Activated naive CD4-positive, alpha-beta T cell treated with anti-CD3 and anti-CD28 coated beads, Interleukin-2, amount 10 ng/mL, durations not matched to agents 7 days and 5 days (primary cell): ENCODE measurements around the gene ZNF385D.

Experiments used
- CTCF ChIA-PET: fragments of 350-600 bp; sonication (Branson Sonifier 250); formaldehyde crosslinking; loops from one replicate; lab custom pipeline; 2021; ENCODE audit warnings: antibody characterized with exemption; lab: Charles Lee
- DNase-seq: peaks from one replicate; pipeline ENCODE4 v3.0.0-alpha.2; 2020
- H3K27ac Mint-ChIP-seq: one replicate; pipeline ENCODE4 v1.8.0; 2021; ENCODE audit warnings: mild to moderate bottlenecking, moderate library complexity, mixed read lengths
- H3K27me3 Mint-ChIP-seq: one replicate; pipeline ENCODE4 v1.8.0; 2021; ENCODE audit warnings: mild to moderate bottlenecking, mixed read lengths
- H3K36me3 Mint-ChIP-seq: one replicate; pipeline ENCODE4 v1.8.0; 2021; ENCODE audit warnings: mixed read lengths
- H3K4me1 Mint-ChIP-seq: one replicate; pipeline ENCODE4 v1.8.0; 2021; ENCODE audit warnings: mixed read lengths
- H3K4me3 Mint-ChIP-seq: one replicate; pipeline ENCODE4 v1.8.0; 2021; ENCODE audit warnings: mild to moderate bottlenecking, moderate library complexity, mixed read lengths
- H3K9me3 Mint-ChIP-seq: one replicate; pipeline ENCODE4 v1.8.0; 2021; ENCODE audit warnings: mixed read lengths

Gene ZNF385D

DNA sequence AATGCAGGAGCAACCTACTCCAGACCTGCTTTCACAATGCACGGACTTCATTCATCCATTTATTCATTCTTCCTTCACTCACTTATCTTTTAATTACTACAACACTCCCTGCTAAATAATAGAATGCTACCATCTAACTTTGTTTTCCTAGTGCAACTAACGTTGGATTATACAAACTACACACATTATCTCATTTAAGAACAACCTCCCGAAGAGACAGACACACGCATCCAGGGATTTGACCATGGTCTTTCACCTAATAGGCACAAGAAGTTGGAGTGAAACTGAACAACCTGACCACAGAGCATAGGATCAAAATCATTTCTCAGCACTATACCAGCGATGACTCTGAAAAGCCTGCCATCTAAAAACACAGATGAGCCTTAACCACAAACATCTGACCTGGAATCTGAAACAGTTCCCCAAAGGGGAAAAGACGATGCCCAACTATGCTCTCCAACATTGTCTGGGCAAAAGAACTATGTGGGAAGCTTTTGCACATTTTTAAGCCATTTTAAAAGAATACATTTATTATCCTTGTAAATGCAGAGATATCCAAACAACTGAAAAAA is 21.0 kb downstream of the ZNF385D start:
- Mint-ChIP-seq H3K9me3 (peaks cover 13% of the 10 kb centered on the region), H3K4me1 (no peaks in the 10 kb centered on the region), H3K36me3 (no peaks in the 10 kb centered on the region), H3K4me3 (no peak overlapping the region), H3K27ac (no peak overlapping the region), H3K27me3 (no peaks in the 10 kb centered on the region)
- CTCF ChIA-PET, result no interaction called here
- no peak for DNase-seq

- Mint-ChIP-seq H3K36me3 (no peaks in the 10 kb centered on the region), H3K9me3 (peaks cover 8% of the 10 kb centered on the region), H3K4me1 (no peaks in the 10 kb centered on the region), H3K27ac (no peak overlapping the region), H3K27me3 (no peaks in the 10 kb centered on the region), H3K4me3 (no peak overlapping the region)
- CTCF ChIA-PET, result no interaction called here
- DNase-seq, result no peak
Observed at GRCh38 chr3:21729331-21729730, 21.7 kb downstream of the ZNF385D start.

- DNase-seq, result no peak
- Mint-ChIP-seq H3K9me3 (peaks cover 32% of the 10 kb centered on the region), H3K4me3 (no peak overlapping the region), H3K36me3 (no peaks in the 10 kb centered on the region), H3K27ac (no peak overlapping the region), H3K27me3 (no peaks in the 10 kb centered on the region), H3K4me1 (no peaks in the 10 kb centered on the region)
- CTCF ChIA-PET, result no interaction called here
Observed at GRCh38 chr3:21722768-21723167, 28.2 kb downstream of the ZNF385D start.

DNA sequence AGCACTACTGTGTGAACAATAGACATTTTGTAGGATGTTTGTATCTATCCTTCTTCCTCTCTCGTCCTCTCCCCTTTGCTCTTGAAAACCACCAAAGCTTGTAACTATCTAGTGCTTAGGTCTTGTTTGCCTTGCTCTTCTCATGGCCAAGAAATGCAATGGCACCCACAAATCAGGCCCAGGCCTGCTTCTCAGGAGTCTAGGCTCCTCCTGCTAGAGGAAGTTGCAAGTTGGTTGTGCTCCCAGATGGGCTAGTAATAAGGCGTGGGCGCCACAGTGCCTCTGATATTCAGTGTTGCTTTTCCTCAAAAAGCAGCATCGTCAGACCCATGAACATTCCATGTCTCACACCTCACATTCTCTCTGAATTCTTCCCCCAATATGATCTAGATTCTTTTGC is 28.7 kb downstream of the ZNF385D start:
- CTCF ChIA-PET, result no interaction called here
- H3K4me3 Mint-ChIP-seq, result no peak overlapping the region
- no peaks in the 10 kb centered on the region for H3K4me1 Mint-ChIP-seq
- no peak overlapping the region for H3K27ac Mint-ChIP-seq
- H3K36me3 Mint-ChIP-seq, result no peaks in the 10 kb centered on the region
- H3K9me3 Mint-ChIP-seq, result peaks cover 32% of the 10 kb centered on the region
- no peak for DNase-seq
- no peaks in the 10 kb centered on the region for H3K27me3 Mint-ChIP-seq

GRCh38 chr3:21718943-21719591 is 31.9 kb downstream of the ZNF385D start:
- Mint-ChIP-seq H3K9me3 (peaks cover 31% of the 10 kb centered on the region), H3K27ac (no peak overlapping the region), H3K27me3 (no peaks in the 10 kb centered on the region), H3K4me1 (no peaks in the 10 kb centered on the region), H3K36me3 (no peaks in the 10 kb centered on the region), H3K4me3 (no peak overlapping the region)
- CTCF ChIA-PET, result no interaction called here
- no peak for DNase-seq

- no peaks in the 10 kb centered on the region for H3K36me3 Mint-ChIP-seq
Observed at GRCh38 chr3:21718161-21718765, 32.7 kb downstream of the ZNF385D start.

DNA sequence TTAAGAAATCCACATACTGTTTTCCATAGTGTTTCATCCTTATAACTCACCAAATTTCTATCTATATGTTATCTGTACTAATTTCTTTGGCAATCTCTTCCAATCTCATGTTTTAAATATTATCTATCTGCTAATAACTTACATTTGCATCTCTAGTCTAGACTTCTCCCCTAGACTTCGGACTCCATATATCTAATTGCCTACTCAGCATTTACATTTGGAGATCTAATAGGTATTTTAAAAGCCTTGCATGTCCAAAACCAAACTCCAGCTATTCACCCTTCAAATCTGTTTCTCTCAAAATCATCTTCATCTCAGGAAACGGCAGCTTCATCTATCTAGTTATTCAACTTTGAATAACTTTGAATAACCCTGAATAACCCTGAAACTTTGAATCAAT is 35.3 kb downstream of the ZNF385D start:
- CTCF ChIA-PET, result no interaction called here
- H3K9me3 Mint-ChIP-seq, result peaks cover 23% of the 10 kb centered on the region
- H3K27ac Mint-ChIP-seq, result no peak overlapping the region

More at GRCh38 chr3:21718161-21718765, 32.7 kb downstream of the ZNF385D start:
- Mint-ChIP-seq H3K4me3 (no peak overlapping the region), H3K4me1 (no peaks in the 10 kb centered on the region), H3K9me3 (peaks cover 27% of the 10 kb centered on the region), H3K27ac (no peak overlapping the region), H3K27me3 (no peaks in the 10 kb centered on the region)
- CTCF ChIA-PET, result no interaction called here
- no peak for DNase-seq

GRCh38 chr3:21705769-21706168 is 45.2 kb downstream of the ZNF385D start:
- no peak for DNase-seq
- CTCF ChIA-PET, result no interaction called here
- Mint-ChIP-seq H3K4me1 (no peaks in the 10 kb centered on the region), H3K27ac (no peak overlapping the region), H3K4me3 (no peak overlapping the region), H3K36me3 (no peaks in the 10 kb centered on the region), H3K27me3 (no peaks in the 10 kb centered on the region), H3K9me3 (peaks cover 19% of the 10 kb centered on the region)

More for the DNA sequence above, 35.3 kb downstream of the ZNF385D start:
- Mint-ChIP-seq H3K4me1 (no peaks in the 10 kb centered on the region), H3K36me3 (no peaks in the 10 kb centered on the region), H3K27me3 (no peaks in the 10 kb centered on the region), H3K4me3 (no peak overlapping the region)
- DNase-seq, result no peak

DNA sequence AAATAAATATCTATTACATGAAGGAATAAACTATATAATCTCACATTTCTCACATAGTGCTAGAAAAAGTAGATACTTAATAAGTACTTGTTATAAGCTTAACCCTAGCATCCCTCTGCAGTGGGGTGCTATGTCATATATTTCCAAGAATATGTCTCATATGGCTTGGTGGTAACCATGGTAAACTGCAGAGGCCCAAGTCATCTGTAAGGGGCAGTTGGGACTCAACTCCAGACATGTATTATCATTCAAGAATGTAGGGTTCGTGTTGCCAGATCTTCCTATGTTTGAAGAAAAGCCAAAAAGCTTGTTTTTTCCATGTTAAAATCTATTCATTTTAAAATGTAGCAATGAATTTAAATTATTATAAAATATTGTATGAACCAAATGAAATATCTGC is 46.2 kb downstream of the ZNF385D start:
- Mint-ChIP-seq H3K27me3 (no peaks in the 10 kb centered on the region), H3K27ac (no peak overlapping the region), H3K9me3 (peaks cover 17% of the 10 kb centered on the region), H3K4me3 (no peak overlapping the region), H3K36me3 (no peaks in the 10 kb centered on the region), H3K4me1 (no peaks in the 10 kb centered on the region)
- DNase-seq, result no peak
- CTCF ChIA-PET, result no interaction called here

GRCh38 chr3:21703291-21703690 is 47.7 kb downstream of the ZNF385D start:
- Mint-ChIP-seq H3K4me3 (no peak overlapping the region), H3K36me3 (no peaks in the 10 kb centered on the region), H3K4me1 (no peaks in the 10 kb centered on the region), H3K9me3 (peaks cover 19% of the 10 kb centered on the region), H3K27me3 (no peaks in the 10 kb centered on the region), H3K27ac (no peak overlapping the region)
- CTCF ChIA-PET, result no interaction called here
- DNase-seq, result no peak

- Mint-ChIP-seq H3K4me3 (no peak overlapping the region), H3K27ac (no peak overlapping the region), H3K9me3 (peaks cover 18% of the 10 kb centered on the region), H3K4me1 (no peaks in the 10 kb centered on the region), H3K27me3 (no peaks in the 10 kb centered on the region), H3K36me3 (no peaks in the 10 kb centered on the region)
- no peak for DNase-seq
- CTCF ChIA-PET, result no interaction called here
Observed at GRCh38 chr3:21697707-21698106, 53.3 kb downstream of the ZNF385D start.

- H3K4me3 Mint-ChIP-seq, result no peak overlapping the region
- no peak for DNase-seq
- peaks cover 18% of the 10 kb centered on the region for H3K9me3 Mint-ChIP-seq
- CTCF ChIA-PET, result no interaction called here
- no peaks in the 10 kb centered on the region for H3K36me3 Mint-ChIP-seq
- no peak overlapping the region for H3K27ac Mint-ChIP-seq
- H3K27me3 Mint-ChIP-seq, result no peaks in the 10 kb centered on the region
- no peaks in the 10 kb centered on the region for H3K4me1 Mint-ChIP-seq
Observed at GRCh38 chr3:21694506-21694905, 56.5 kb downstream of the ZNF385D start.

GRCh38 chr3:21691036-21691435 is 60.0 kb downstream of the ZNF385D start:
- DNase-seq, result no peak
- Mint-ChIP-seq H3K27me3 (no peaks in the 10 kb centered on the region), H3K36me3 (no peaks in the 10 kb centered on the region), H3K4me3 (no peak overlapping the region), H3K27ac (no peak overlapping the region), H3K4me1 (no peaks in the 10 kb centered on the region), H3K9me3 (peaks cover 12% of the 10 kb centered on the region)
- CTCF ChIA-PET, result no interaction called here

DNA sequence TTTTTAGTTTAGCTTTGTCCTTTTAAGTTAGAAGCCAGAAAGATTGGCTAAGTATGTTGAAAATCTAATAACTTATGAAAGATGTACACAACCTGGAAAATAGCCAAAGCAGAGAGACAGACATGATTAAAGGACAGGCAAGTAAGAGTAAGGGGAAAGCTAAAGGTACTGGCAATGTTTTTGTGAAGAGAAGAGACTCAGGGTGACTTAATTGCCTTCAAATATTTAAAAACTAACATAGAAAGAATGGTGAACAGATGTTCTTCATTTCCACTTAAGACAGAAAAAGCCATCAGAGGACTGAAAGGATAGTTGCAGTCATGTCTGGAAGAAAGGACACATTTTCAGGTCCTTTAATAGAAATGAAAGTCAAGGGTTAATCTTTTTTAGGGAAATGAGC is 68.8 kb downstream of the ZNF385D start:
- no peaks in the 10 kb centered on the region for H3K27me3 Mint-ChIP-seq
- CTCF ChIA-PET, result no interaction called here
- no peak for DNase-seq
- no peaks in the 10 kb centered on the region for H3K36me3 Mint-ChIP-seq
- H3K9me3 Mint-ChIP-seq, result peaks cover 5% of the 10 kb centered on the region
- H3K4me1 Mint-ChIP-seq, result no peaks in the 10 kb centered on the region
- no peak overlapping the region for H3K27ac Mint-ChIP-seq
- no peak overlapping the region for H3K4me3 Mint-ChIP-seq

GRCh38 chr3:21673393-21673792 is 77.6 kb downstream of the ZNF385D start:
- H3K9me3 Mint-ChIP-seq, result peaks cover 2% of the 10 kb centered on the region
- H3K27ac Mint-ChIP-seq, result no peak overlapping the region
- no peaks in the 10 kb centered on the region for H3K4me1 Mint-ChIP-seq
- CTCF ChIA-PET, result no interaction called here
- no peak for DNase-seq
- no peaks in the 10 kb centered on the region for H3K36me3 Mint-ChIP-seq
- H3K4me3 Mint-ChIP-seq, result no peak overlapping the region
- no peaks in the 10 kb centered on the region for H3K27me3 Mint-ChIP-seq
